HG02763 (cell line): ENCODE data around the gene CCND3.
"Not testable (repeated sequence)": the region's sequence is repeated elsewhere in the genome, so short reads cannot be mapped to it uniquely, and the experiment has no call there.

Experiments
- ATAC-seq: cut with Tn5 transposase; IDR thresholded peaks from one replicate; pipeline ENCODE4 v1.9.1; 2021; ENCODE audit warnings: mild to moderate bottlenecking, moderate library complexity; ENCODE audit not compliant: unreplicated experiment

The CCND3 gene

DNA sequence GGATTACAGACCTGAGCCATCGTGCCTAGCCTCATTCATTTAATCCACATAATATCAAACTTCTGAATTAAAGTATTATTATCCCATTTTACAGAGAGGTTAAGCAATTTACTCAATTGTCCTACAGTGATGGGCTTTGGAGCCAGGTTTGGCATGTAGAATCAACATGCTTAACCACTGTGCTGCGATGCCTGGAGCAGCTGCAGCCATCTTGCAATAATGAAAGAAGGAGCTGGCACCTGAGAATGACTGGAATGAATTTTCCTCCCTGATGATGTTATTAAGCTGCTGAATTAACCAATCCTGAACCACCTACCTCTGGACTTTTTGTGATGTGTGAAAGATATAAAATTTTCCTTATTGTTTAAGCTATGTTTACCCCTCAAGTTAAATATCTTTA, 13.1 kb upstream of the CCND3 start:
- ATAC-seq = no peak

DNA sequence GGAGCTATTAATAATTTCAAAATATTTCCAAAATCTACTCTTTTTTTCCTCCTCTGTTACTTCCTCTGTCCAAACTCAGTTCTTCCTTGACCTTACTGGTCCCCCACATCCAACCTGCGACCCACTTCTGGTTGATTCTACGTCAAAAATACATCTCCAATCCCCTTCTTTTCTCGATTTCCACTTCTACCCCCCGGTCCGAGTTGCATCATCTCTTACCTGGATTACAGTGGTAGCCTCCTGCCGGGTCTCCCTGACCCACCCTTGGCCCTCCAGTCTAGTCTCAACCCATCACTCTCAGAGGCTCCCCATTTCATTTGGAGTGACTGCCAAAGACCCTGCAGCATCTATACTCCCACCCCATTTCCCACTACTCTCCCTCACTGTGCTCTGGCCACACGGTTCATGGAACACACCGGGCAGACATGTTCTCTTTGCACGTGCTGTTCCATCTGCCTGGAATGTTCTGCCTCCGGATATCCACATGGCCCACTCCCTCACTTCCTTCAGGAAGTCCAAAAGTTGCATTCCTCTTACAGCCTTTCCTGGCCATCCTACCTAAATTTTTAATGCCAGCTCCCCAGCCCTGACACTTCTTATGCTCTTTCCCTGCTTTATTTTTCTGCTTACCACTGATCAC, 6.1 kb upstream of the CCND3 start:
- ATAC-seq = no peak

DNA sequence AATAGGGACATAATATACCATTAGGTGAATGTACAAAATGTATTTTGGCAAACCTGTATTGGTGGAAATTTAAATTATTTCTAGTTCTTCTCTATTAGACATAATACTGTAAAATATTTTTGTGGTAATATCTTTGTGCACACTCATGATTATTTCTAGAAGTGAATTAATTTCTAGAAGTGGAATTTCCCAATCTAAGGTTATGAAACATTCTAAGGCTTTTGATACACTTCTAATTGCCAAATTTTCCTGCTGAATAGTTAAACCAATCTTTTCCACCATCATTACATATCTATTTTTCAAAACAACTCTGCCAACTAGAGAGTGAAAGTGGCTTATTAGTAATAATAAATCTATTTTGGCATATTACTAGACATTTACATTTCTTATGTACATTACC, 1.8 kb upstream of the CCND3 start:
- no peak for ATAC-seq

DNA sequence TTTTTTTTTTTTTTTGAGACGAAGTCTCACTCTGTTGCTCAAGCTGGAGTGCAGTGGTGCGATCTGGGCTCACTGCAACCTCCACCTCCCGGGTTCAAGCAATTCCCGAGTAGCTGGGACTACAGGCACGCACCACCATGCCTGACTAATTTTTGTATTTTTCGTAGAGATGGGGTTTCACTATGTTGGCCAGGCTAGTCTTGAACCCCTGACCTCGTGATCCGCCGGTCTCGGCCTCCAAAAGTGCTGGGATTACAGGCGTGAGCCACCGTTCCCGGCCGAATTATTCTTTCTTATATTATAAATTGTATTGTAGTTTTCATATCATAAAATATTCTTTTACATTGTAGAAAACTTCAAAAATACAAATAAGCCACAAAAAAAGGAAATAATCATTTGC, 1.3 kb upstream of the CCND3 start:
- ATAC-seq = not testable (repeated sequence)

DNA sequence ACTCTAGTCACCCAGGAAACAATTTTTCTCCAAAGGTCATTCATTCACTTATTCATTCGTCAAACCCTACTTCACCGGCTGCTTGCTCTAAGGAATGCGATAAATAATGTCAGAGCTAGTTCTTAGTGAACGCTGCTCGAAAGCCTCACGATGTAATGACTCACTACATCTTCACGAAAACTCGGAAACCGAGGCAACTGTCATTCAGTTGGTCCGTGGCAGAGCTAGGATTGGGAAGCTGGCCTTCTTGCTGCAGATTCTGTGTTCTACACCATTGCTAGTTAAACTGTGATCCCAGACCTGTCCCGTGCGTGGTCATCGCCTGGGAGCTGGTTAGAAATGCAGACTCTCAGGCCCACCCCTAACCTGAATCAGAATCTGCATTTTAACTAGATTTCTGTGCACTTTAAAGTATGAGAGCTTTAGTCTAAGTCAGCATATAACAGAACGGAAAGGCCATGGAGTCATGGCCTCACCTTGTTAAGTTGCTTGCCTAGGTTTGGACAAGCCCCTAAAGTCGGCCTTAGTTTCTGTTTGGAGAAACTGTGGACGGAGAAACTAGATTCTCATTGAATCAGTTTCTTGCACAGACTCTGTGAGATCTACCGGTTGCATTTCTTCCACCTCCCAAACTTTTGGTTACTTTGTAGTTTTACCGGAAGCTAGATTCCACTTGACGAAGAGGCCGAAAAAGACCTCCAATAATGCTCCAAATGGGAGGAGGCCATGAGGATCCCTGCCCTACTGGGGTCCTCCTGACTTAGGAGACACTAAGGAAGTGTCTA, 651 bp upstream of the CCND3 start:
- no peak for ATAC-seq

DNA sequence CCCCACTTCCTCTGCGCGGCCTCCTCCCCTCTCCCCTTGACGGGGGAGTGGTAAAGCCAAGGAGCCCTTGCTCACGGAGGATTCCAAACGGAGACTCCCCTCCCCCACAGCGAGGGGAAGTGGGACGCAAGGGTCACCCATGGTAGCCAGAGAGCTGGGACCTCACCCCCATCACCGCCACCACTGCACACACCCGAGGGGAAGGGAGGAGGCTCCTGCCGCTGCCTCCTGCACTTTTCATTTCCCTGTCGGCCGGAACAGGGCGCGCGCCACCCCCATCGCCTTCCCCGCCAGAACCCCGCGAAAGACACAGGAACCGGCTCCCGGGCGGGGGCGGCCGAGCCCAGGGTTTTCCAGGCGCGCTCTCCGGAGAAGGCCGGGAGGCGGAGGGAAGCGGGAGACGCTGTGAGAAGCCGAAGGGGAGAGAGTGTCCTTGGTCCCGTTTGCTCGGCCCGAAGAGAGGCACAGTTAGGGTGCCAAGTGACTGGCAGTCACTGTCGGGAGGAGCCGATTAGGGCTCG, 789 bp downstream of the CCND3 start:
- no peak for ATAC-seq

DNA sequence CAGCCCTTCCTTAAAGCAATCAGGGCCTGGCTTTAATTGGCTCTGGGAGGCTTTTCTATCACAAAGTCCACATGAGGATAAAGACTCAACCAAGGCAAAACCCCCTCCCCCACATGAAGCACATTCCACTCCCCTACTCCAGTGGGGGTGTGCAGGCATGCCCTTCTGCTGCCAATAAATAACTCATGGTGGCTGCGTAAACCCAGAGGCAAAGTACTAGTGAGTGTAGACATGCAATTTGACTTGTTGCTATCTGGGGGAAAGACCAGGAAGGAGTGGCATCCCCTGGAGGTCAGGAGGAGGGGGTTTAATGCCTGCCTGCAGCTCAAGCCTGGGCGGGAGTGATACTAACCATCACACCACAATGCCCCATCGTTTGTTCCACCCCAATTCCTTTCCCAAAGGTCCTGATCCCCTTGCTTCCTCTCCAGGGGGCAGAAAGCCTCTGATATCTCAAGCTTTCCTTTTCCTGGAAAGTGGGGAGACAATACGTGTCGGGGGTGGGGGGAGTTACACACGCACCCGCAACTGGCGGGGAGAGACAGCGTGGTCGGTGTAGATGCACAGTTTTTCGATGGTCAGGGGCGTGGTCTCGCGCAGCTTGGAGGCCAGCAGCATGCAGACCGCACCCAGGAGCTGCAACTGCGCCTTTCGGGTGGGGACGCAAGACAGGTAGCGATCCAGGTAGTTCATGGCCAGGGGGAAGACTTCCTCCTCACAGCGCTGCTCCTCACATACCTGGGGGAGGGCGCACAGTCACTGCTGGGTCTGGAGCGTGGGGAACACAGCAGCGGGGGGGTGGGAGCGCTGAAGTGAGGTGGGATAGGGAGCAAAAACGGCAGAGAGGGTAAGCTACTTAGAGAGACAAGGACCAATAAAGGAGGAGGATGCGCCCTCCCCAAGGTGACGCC, 1.5 kb downstream of the CCND3 start:
- ATAC-seq = no peak

DNA sequence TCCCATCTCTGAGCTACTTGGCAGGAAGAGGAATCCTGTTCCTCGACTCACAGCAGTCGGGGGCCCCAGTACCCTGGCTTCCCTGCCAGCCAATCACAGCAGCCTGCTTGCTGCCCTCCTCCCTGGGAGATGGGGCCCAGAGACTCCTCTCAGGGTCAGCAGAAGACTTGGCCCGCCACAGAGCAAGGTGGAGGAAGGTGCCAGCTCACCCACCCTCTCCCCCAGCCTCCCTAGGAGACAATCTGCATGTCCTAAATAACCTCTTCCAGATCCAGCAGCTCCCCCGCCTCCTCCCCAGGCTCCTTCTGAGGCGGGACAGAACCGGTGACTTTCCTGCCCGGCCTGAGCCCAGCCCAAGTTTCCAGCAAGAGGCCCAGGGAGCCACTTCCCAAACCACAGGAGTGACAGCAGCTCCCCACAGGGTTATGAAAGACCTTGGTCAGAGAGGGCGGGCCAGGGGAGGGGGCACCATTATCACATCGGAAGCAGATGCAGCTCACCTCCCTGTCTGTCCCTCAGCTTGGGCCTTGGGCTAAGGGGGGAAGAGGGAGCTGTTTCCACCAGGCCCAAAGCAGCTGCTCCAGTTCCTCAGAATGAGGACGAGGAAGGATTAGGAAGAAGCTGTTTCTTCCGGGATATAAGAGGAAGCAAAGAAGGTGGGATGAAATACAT, 2.3 kb downstream of the CCND3 start:
- no peak for ATAC-seq

DNA sequence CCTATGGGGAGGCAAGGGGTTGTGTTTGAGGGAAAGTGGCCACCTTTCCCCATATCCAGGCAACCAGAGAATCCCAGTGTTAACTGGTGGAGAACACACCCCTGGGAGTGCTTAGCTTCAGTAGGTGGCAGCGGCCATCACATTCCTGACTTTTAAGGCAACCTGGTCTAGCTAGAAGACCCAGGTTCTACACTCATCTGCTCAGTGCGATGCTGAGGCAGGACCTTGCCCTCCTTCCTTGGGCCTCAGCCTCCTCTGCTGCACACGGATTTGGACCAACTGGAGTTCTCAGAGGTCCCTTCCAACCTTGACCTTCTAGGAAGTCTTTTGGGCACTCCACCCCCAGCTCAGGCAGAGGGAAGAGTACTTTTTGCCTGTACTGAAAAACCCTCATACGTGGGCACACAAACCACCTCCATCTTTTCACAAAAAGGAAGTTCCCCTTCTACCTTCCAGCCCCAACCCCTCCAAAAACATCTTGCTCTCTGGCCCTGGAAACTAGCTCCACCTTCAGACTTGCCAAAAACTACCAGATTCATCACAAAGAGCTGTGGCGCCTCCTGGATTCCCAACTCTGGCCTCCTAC, 2.9 kb downstream of the CCND3 start:
- no peak for ATAC-seq

DNA sequence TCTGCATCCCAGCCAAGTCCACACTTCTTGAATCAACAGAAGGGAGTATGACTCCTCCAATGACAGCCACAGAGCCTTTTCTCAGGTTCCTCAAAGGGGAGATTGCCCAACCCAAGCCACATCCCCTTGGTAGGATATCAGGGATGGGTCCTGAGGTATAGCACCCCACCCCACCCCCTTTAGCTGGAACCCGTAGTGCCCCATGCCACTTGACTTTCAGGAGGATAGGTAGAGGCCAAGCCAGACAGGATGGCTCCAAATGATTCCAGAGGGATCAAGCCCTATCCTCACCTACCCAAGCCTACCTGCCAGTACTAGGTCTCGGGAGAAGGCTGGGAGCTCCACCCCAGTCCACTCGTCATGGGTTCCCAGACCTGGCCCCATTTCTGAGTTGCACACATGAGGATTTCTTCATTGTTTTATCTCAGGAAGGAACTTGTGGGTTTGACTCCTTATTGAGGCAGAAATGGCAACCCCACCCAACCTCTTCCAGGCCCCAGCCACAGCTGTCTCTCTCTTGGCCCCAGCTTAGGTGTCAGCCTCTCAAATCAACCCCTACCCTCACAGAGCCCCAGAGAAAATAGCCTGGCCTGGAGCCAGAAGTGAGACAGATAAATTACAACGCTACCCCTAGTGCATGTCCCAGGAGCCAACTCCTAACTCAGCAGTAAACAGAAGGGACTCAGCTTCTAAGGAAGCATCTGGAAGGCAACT, 3.6 kb downstream of the CCND3 start:
- no peak for ATAC-seq

DNA sequence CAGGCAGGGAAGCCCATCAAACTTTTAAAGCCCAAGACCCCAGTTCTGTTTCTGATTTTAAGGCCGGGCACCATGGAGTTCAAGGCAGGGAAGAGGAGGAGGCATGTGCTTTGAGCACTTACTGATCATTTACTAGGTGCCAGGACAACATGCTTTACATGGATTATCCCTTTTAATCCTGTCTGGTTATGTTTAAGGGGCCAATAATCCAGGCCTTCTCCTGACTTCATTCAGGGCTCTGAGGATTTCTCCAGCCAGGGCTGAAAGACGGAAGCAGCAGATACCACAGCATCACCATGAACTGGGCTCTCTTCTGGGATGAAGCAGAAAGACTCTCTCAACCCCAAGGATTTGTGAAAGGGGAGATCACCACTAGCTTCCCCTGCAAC, 4.1 kb downstream of the CCND3 start:
- ATAC-seq = no peak

DNA sequence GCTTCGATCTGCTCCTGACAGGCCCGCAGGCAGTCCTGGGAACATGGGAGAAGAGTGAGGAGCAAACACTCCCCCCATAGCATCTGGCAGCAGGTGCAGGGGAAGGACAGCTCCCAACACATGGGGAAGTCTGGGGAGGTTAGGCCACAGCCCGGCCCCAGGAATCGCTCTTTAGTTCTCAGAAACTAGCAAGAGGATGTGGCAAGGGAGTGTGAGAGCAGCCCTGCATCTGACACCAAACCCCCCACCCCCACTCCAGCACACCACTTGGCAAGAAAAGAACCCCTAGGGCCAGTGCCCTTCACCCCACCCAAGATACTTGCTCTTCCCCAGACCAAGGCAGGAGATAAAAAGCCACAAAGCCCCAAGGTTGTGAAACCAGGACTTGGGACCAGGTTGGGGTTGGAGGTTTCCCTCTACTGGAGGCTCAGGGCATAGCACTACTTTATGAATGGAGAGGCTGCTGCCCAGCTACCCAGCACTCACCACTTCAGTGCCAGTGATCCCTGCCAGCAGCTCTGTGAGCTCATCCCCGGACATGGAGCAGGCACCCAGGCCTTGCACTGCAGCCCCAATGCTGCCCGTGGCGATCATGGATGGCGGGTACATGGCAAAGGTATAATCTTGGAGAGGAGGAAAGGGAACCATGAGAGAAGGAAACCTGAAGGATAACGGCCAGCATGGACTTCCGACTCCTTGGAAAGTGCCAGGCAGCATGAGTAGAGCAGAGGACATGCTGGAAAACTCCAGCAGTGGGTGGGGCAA, 5.4 kb downstream of the CCND3 start:
- peak; percentile 50 for ATAC-seq

DNA sequence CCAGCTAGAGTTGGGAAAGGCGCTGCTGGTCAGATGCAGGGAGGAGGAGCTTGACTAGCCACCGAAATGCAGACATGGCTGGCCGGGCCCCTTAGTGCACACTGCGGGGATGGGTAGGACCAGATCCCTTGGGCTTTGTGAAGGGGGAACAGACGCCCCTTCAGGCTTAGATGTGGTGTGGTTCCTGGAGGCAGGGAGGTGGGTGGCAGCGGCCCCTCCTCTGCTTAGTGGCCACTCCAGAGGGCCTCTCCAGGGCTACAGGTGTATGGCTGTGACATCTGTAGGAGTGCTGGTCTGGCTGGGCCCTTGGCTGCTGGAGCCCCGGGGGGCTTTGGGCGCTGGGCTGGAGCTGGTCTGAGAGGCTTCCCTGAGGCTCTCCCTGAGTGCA, 5.9 kb downstream of the CCND3 start:
- no peak for ATAC-seq

DNA sequence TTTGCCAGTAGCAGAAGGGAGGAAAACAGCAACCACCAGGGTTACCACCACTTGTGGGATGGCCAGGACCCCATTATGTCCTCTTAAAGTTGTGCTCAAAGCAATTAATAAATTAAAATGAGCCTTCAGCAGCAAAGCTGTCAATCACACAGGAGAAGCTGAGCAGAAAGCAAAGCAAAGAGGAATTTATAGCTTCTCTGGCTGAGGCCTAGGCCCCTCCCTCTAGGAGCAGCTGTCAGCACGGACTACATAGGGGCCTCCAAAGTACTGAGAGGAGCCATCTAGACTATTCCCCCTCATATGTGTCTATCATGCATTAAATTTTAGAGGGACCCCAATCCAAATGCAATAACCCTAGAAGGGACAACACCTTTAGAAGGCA, 6.4 kb downstream of the CCND3 start:
- no peak for ATAC-seq

DNA sequence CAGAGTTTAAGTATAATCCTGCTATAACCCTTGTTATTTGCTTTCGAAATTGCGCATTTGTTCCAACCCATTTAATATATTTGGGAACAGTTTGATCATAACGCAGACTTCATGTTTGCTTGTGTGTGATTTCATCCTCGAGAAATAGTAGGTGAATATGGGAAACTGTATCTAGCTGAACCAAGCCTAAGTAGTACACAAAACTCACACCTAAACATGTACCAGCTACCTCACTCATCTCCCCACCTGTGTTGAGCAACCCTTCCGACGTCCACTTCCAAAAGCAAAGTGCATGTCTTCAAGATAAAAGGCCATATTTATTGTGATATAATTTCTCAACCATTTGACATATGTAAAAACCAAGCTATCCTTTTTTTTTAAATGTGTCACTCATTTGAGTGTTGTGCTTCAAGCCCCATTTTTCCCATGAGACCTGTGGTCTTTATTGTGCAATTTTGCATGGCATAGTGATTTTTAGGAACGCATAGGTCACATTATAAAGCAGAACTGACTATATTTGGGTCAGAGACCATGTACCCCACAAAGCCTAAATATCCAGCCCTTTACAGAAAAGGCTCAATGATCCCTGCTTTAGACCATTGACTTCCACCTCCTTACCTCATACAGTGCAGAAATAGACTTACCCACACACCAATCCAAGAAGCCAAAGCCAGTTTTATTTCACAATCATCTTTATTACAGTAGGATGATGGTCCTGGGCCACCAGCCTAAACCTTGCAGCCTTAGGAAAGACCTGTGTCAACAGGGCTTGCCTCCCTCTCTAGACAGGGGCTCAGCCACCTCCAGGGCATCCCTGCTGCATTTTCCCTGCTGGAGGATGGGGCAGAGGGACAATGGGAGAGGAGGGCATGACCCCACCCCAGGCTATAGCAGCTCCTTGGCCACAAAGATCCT, 7.1 kb downstream of the CCND3 start:
- ATAC-seq = no peak

DNA sequence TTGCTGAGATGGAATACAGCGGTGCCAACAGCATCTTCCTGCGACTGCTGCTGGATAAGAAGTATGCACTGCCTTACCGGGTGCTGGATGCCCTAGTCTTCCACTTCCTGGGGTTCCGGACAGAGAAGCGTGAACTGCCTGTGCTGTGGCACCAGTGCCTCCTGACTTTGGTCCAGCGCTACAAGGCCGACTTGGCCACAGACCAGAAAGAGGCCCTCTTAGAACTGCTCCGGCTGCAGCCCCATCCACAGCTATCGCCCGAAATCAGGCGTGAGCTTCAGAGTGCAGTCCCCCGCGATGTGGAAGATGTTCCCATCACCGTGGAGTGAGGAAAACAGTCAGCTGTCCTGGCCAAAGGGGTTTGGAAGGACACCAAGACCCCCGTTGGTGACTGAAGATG, 9.2 kb downstream of the CCND3 start:
- ATAC-seq = no peak

DNA sequence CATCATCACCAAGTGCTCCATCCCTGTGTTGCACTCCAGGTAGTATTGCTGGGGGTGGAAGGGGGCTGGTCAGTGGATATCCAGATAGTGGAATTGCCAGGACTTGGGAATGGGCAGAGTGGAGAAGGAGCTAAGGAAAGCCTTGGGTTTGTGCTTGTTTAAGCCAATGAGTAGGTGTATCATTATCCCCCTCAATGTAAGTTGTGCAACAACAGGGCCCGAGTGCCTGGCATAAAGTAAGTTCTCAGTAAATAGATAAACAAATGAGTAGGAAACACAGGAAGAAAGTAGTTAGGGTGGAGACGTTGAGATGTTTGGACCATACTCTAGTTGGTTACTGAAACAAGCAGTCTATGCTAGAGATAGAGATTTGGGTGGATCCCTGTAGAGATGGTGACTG, 9.8 kb downstream of the CCND3 start:
- ATAC-seq = no peak

DNA sequence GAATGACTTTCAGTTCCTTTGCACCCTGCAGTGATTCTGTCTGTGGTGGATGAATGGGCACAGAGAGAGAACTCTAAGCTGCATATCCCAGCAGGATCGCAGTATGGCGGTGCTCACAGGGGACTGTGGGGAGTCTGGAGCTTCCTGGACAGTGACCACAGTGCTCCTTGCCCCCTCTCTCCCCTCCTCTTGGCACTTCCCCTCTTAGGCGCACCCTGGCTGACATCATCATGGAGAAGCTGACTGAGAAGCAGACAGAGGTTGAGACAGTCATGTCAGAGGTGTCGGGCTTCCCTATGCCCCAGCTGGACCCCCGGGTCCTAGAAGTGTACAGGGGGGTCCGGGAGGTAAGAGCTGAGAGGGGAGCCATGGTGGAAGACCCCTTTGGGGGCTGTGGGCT, 11.7 kb downstream of the CCND3 start:
- no peak for ATAC-seq
